ENCODE results near the gene ZNF831.

ZNF831 gene

GRCh38 chr20:59157531-59157930 lies 6.1 kb upstream of the ZNF831 start:
- no peak for DNase-seq (ENCODE audit: low read depth, low spot score)

GRCh38 chr20:59157961-59158541 lies 5.6 kb upstream of the ZNF831 start:
- DNase-seq (ENCODE audit: low read depth, low spot score), result no peak

DNA sequence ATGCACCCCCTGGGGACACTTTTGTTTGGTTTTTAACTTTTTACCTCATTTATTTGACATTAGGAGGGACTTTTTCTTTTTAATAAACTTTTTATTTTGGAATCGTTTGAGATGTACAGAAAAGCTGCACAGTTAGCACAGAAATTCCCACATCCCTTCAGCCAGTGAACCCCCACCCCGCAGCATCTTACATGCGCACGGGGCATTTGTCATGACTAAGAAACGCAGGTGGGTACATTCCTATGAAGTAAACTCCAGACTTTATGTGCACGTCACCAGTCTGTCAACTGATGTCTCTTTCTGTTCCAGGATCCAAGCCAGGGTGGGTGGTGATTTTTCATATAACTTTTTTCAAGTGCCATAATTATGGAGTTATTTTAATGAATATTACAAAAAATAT lies 4.9 kb upstream of the ZNF831 start:
- no peak for DNase-seq (ENCODE audit: low read depth, low spot score)

- DNase-seq (ENCODE audit: low read depth, low spot score), result no peak
These were observed 4.5 kb upstream of the ZNF831 start for GRCh38 chr20:59159091-59159490.

DNA sequence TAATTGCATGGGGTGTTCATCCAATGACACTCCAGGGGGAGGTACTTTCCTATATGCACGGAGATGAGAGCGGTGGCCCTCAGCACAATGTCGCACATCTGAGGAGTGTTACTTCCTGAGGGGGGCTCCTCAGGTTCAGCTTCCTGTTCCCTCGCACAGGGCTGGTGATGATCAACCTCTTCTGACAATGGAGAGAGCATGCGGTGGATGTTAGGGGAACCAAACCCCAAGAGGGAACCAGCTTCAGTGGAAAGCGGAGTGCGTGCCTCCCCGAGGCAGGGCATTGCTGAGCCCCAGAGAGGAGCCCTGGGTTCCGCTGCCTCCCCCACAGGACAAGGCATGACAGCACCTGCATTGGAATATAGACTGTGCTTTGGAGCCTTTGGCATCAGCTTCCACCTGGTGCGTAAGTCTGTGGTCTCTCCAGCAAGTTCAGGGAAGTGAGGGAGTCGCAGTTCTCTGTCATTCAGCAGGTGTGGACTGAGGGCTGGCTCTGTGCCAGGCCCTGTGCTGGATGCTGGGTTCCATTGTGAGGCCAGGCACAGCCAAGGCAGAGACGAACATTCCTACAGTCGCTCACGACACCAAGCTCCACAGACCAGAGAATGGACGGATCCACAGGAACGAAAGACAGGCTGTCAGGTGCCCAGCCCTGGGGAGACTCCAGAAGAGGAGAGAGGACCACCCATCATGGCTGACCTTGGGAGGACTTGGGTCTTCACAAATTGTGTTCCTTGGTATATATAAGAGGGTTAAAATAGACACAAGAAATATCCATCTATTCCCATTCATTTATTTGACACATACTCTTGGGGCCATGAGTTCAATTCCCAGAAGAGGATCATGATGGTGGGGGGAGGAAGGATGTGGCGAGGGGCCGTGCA lies 3.9 kb upstream of the ZNF831 start:
- DNase-seq (ENCODE audit: low read depth, low spot score), result no peak

DNA sequence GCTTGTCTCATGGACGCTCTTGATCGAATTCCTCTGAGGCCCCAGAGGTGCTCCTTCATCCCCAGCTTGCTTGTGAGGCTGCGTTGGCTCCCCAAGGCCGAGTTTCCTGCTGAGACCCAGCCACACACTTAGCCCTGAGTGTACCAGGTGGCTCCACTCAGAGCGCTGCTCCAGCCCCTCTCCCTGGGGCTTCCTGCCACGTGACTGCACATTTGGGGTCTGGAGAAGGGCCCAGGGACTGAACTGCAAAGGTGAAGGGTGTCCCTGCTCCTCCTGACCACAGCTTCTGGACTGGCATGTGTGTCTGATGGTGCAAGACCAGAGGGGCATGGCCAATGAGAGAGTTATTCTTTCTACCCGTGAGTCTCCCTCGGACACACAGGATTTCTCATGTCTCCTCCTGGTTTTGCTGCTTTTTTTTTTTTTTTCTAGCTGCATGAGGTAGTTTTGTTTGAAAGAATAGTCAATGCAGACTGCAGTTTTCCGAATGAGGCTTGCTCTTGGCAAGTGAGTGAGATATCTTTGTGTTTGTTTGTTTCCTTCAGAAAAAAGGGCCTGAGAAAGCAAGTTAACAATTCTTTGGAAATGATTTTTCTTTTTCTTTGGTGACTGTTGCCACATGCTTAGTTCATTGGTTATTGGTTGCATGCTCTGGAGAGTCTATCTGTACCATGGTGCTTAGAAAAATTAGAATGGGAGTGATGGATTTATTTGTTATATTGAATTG lies 3.1 kb upstream of the ZNF831 start:
- DNase-seq (ENCODE audit: low read depth, low spot score), result no peak

GRCh38 chr20:59161721-59162120 lies 1.9 kb upstream of the ZNF831 start:
- no peak for DNase-seq (ENCODE audit: low read depth, low spot score)

DNA sequence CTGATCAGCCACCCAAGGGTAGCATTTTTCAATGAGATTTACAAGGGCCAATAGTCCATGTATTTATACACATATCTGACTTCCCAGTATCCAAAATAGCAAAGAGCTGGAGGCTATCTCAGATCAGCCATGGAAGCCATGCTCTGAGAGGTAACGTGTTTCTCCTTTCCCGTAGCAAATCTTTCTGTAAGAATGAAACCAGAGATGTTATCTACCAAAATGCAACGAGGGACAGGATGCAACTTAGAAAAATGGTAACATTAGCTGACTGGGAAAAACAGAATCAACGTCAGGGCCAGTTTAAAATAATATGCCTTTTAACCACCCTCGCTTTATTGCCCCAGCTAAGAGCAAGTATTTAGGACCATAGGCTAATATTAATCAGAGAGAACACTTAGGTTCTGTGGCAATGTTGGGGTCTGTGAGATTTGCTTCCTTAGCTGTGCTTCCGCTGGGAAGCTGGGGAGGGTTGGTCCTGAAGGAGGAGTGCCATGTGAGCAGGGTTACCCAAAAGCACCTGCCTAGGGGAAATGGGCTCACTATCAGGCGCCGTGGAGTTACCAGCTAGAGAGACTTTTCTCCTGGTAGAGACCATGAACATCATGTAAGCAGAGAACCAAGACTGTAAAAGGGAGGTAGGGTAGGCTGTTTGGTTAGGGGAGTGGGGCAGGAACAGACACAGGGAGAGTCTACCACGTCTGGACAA lies 1.2 kb downstream of the ZNF831 start:
- DNase-seq (ENCODE audit: low read depth, low spot score), result no peak

DNA sequence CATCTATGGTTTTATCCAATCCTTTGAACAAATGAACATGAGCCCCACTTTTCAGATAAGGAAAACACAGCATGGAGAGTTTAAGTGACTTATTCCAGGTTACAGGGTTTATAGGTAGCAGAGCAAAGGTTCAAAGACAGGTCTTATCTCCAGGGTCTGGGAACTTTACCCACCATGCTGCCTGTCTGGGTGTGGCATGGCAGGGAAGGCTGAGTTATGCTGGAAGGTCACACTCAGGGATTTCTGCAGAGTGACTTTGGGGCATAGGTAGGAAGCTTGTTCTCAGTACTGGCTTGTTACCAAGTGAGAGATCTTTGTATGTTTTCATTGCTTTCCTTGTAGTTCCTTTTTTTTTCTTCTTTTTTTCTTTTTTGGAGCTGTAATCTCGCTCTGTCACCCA lies 1.8 kb downstream of the ZNF831 start:
- DNase-seq (ENCODE audit: low read depth, low spot score), result no peak

GRCh38 chr20:59165891-59166709 lies 2.5 kb downstream of the ZNF831 start:
- DNase-seq (ENCODE audit: low read depth, low spot score), result no peak

- DNase-seq (ENCODE audit: low read depth, low spot score), result no peak
These were observed 7.1 kb downstream of the ZNF831 start for GRCh38 chr20:59170406-59171349.

GRCh38 chr20:59171986-59172385 lies 8.4 kb downstream of the ZNF831 start:
- no peak for DNase-seq (ENCODE audit: low read depth, low spot score)

DNA sequence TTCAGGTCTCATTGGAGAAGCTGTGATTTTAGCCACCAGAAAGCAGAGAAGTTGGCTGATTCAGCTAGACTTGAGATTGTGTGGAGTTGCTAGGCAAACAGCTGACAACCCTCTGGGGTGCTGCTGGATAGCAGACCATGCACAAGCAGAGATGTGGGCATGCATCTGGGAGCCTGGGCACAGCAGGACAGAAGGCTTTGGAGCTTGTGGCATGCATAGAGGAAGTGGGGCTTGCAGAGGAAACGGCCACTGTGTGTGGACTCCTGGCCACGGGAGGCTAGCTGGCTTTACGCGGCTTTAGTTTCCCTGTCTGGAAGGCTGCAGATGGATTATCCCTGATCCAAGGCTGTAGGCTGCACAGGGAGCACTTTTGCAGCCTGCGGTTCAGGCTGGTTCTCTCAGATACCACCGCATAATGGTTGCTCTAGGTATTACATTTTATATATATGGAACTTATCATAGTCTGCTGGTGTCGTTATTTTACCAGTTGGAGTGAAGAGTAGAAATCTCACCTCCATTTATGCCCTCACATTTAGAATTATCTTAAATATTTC lies 10.4 kb downstream of the ZNF831 start:
- no peak for DNase-seq (ENCODE audit: low read depth, low spot score)

DNA sequence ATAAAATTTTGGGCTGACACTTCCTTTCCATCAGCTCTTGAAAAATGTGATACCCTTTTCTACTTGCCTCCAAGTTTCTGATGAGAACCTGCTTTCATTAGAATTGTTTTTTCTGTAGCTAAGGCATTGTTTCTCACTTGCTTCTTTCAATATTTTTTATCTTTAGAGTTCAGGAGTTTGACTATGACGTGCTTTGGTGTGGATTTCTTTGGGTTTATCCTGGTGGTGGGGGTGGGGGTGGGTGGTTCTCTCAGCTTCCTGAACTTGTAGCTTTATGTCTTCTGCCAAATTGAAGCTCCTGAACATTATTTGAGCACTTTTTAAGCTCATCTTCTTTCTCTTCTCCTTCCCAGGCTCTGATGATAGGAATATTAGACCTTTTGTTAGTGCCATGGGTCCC lies 11.4 kb downstream of the ZNF831 start:
- no peak for DNase-seq (ENCODE audit: low read depth, low spot score)

- no peak for DNase-seq (ENCODE audit: low read depth, low spot score)
These were observed 12.2 kb downstream of the ZNF831 start for GRCh38 chr20:59175861-59176260.

DNA sequence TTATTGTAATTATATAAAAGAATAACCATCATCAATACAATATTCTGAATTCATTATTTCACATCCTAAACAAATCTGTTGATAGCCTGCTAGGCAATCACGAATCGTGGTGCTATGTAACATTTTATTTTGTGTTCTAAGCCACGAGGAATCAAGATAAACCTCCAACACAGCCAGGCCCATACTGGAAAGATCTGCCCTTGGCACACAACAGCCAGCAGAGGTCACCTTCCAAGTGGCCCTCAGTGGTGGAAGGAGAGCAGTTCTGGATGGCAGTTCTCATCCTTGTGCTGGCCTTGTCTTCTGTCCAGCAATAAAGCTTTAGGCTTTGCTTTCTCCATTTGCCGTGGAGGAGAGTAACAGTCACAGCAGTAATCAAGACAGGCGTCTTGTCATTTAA lies 13.2 kb downstream of the ZNF831 start:
- DNase-seq (ENCODE audit: low read depth, low spot score), result no peak

- no peak for DNase-seq (ENCODE audit: low read depth, low spot score)
These were observed 13.9 kb downstream of the ZNF831 start for GRCh38 chr20:59177266-59178250.

GRCh38 chr20:59178983-59179595 lies 15.5 kb downstream of the ZNF831 start:
- DNase-seq (ENCODE audit: low read depth, low spot score), result no peak
